Measurements from ENCODE around the gene FBXO44.

Gene FBXO44

GRCh38 chr1:11695861-11696260, 41.2 kb downstream of the FBXO44 start:
- no peak for DNase-seq
- TF ChIP-seq GATA1 (IDR thresholded peaks at IDR 0.05; ENCODE audit: low read depth, low read length), result no peak
- no peak for TF ChIP-seq POLR2A (IDR thresholded peaks at IDR 0.05; ENCODE audit: low read length)

GRCh38 chr1:11697188-11697892, 42.7 kb downstream of the FBXO44 start:
- TF ChIP-seq POLR2A (IDR thresholded peaks at IDR 0.05; ENCODE audit: low read length) (no peak), GATA1 (IDR thresholded peaks at IDR 0.05; ENCODE audit: low read depth, low read length) (no peak)
- peak; percentile 74 to 88 for DNase-seq

GRCh38 chr1:11697893-11698210, 43.2 kb downstream of the FBXO44 start:
- no peak for DNase-seq
- TF ChIP-seq POLR2A (IDR thresholded peaks at IDR 0.05; ENCODE audit: low read length), result no peak
- TF ChIP-seq GATA1 (IDR thresholded peaks at IDR 0.05; ENCODE audit: low read depth, low read length), result no peak

GRCh38 chr1:11700601-11701467, 46.2 kb downstream of the FBXO44 start:
- DNase-seq, result no peak
- no peak for TF ChIP-seq GATA1 (IDR thresholded peaks at IDR 0.05; ENCODE audit: low read depth, low read length)
- TF ChIP-seq POLR2A (IDR thresholded peaks at IDR 0.05; ENCODE audit: low read length), result no peak

GRCh38 chr1:11701551-11701961, 46.9 kb downstream of the FBXO44 start:
- DNase-seq, result no peak
- TF ChIP-seq GATA1 (IDR thresholded peaks at IDR 0.05; ENCODE audit: low read depth, low read length) (no peak), POLR2A (IDR thresholded peaks at IDR 0.05; ENCODE audit: low read length) (no peak)

GRCh38 chr1:11701981-11702803, 47.5 kb downstream of the FBXO44 start:
- no peak for DNase-seq
- no peak for TF ChIP-seq GATA1 (IDR thresholded peaks at IDR 0.05; ENCODE audit: low read depth, low read length)
- no peak for TF ChIP-seq POLR2A (IDR thresholded peaks at IDR 0.05; ENCODE audit: low read length)

GRCh38 chr1:11703357-11704193, 48.9 kb downstream of the FBXO44 start:
- TF ChIP-seq GATA1 (IDR thresholded peaks at IDR 0.05; ENCODE audit: low read depth, low read length) (no peak), POLR2A (IDR thresholded peaks at IDR 0.05; ENCODE audit: low read length) (no peak)
- no peak for DNase-seq

GRCh38 chr1:11704194-11704529, 49.5 kb downstream of the FBXO44 start:
- no peak for DNase-seq
- TF ChIP-seq POLR2A (IDR thresholded peaks at IDR 0.05; ENCODE audit: low read length), result no peak
- TF ChIP-seq GATA1 (IDR thresholded peaks at IDR 0.05; ENCODE audit: low read depth, low read length), result no peak

- TF ChIP-seq POLR2A (IDR thresholded peaks at IDR 0.05; ENCODE audit: low read length), result no peak
- no peak for TF ChIP-seq GATA1 (IDR thresholded peaks at IDR 0.05; ENCODE audit: low read depth, low read length)
- no peak for DNase-seq
These were observed 50.2 kb downstream of the FBXO44 start for GRCh38 chr1:11704691-11705475.

GRCh38 chr1:11705596-11705995, 50.9 kb downstream of the FBXO44 start:
- TF ChIP-seq GATA1 (IDR thresholded peaks at IDR 0.05; ENCODE audit: low read depth, low read length) (no peak), POLR2A (IDR thresholded peaks at IDR 0.05; ENCODE audit: low read length) (no peak)
- no peak for DNase-seq

GRCh38 chr1:11706292-11706691, 51.6 kb downstream of the FBXO44 start:
- no peak for DNase-seq
- TF ChIP-seq POLR2A (IDR thresholded peaks at IDR 0.05; ENCODE audit: low read length) (no peak), GATA1 (IDR thresholded peaks at IDR 0.05; ENCODE audit: low read depth, low read length) (no peak)

GRCh38 chr1:11707621-11708276, 53.1 kb downstream of the FBXO44 start:
- no peak for TF ChIP-seq GATA1 (IDR thresholded peaks at IDR 0.05; ENCODE audit: low read depth, low read length)
- no peak for TF ChIP-seq POLR2A (IDR thresholded peaks at IDR 0.05; ENCODE audit: low read length)
- DNase-seq, result peak; percentile 51 to 52
